Measurements from ENCODE around the gene SLC12A8. TPM values are rescaled to one million over a fixed set of nuclear protein-coding genes. Genes with fewer than 3 reads are reported as not detected.

Gene SLC12A8
- total RNA-seq, 1 experiment from 2014 or later: 7.1 TPM

GRCh38 chr3:125072749-125073389 is 139.7 kb downstream of the SLC12A8 start:
- H3K9me3 ChIP-seq (ENCODE audit: low read depth, low read length, poor library complexity, severe bottlenecking): no peaks in the 10 kb centered on the region
- H3K36me3 ChIP-seq (ENCODE audit: insufficient read depth, low read length, poor library complexity, severe bottlenecking): no peaks in the 10 kb centered on the region
- no peak for TF ChIP-seq EZH2 (IDR thresholded peaks at IDR 0.05; ENCODE audit: borderline replicate concordance, low read depth, low read length, poor library complexity, severe bottlenecking)
- no peak for TF ChIP-seq CTCF (conservative IDR thresholded peaks at IDR 0.05; ENCODE audit: low read depth, low read length)
- POLR2A ChIA-PET (ENCODE audit: low non-redundant PET): no interaction called here
- intact Hi-C loops (cut with micrococcal nuclease; ENCODE audit: unreplicated experiment): no loop called here
- BruUV-seq (replicated peaks): no TSS peak
- no peaks in the 10 kb centered on the region for H3K4me1 ChIP-seq (ENCODE audit: insufficient read depth, low read length, poor library complexity, severe bottlenecking)
- no peaks in the 10 kb centered on the region for H3K27me3 ChIP-seq (replicated peaks; ENCODE audit: insufficient read depth, low read depth, low read length, poor library complexity)
- no peak overlapping the region for H3K27ac ChIP-seq (ENCODE audit: low read depth, low read length, poor library complexity, severe bottlenecking)
- CTCF ChIA-PET: no interaction called here
- DNase-seq (ENCODE audit: low spot score): no peak
- H3K4me3 ChIP-seq (ENCODE audit: low read depth, low read length, poor library complexity, severe bottlenecking): no peak overlapping the region

GRCh38 chr3:125072301-125072700 is 140.2 kb downstream of the SLC12A8 start:
- H3K27me3 ChIP-seq (replicated peaks; ENCODE audit: insufficient read depth, low read depth, low read length, poor library complexity): no peaks in the 10 kb centered on the region
- H3K4me1 ChIP-seq (ENCODE audit: insufficient read depth, low read length, poor library complexity, severe bottlenecking): no peaks in the 10 kb centered on the region
- no peaks in the 10 kb centered on the region for H3K36me3 ChIP-seq (ENCODE audit: insufficient read depth, low read length, poor library complexity, severe bottlenecking)
- ChIA-PET CTCF (no interaction called here), POLR2A (ENCODE audit: low non-redundant PET) (no interaction called here)
- no peak overlapping the region for H3K4me3 ChIP-seq (ENCODE audit: low read depth, low read length, poor library complexity, severe bottlenecking)
- no peak for DNase-seq (ENCODE audit: low spot score)
- H3K27ac ChIP-seq (ENCODE audit: low read depth, low read length, poor library complexity, severe bottlenecking): no peak overlapping the region
- intact Hi-C loops (cut with micrococcal nuclease; ENCODE audit: unreplicated experiment): no loop called here
- TF ChIP-seq EZH2 (IDR thresholded peaks at IDR 0.05; ENCODE audit: borderline replicate concordance, low read depth, low read length, poor library complexity, severe bottlenecking) (no peak), CTCF (conservative IDR thresholded peaks at IDR 0.05; ENCODE audit: low read depth, low read length) (no peak)
- BruUV-seq (replicated peaks): no TSS peak
- no peaks in the 10 kb centered on the region for H3K9me3 ChIP-seq (ENCODE audit: low read depth, low read length, poor library complexity, severe bottlenecking)

- intact Hi-C loops (cut with micrococcal nuclease; ENCODE audit: unreplicated experiment): no loop called here
- CTCF ChIA-PET: no interaction called here
- no TSS peak for BruUV-seq (replicated peaks)
- TF ChIP-seq EZH2 (IDR thresholded peaks at IDR 0.05; ENCODE audit: borderline replicate concordance, low read depth, low read length, poor library complexity, severe bottlenecking) (no peak), CTCF (conservative IDR thresholded peaks at IDR 0.05; ENCODE audit: low read depth, low read length) (no peak)
- no peaks in the 10 kb centered on the region for H3K27me3 ChIP-seq (replicated peaks; ENCODE audit: insufficient read depth, low read depth, low read length, poor library complexity)
- no peaks in the 10 kb centered on the region for H3K4me1 ChIP-seq (ENCODE audit: insufficient read depth, low read length, poor library complexity, severe bottlenecking)
- H3K27ac ChIP-seq (ENCODE audit: low read depth, low read length, poor library complexity, severe bottlenecking): no peak overlapping the region
- POLR2A ChIA-PET (ENCODE audit: low non-redundant PET): no interaction called here
- no peak for DNase-seq (ENCODE audit: low spot score)
- H3K36me3 ChIP-seq (ENCODE audit: insufficient read depth, low read length, poor library complexity, severe bottlenecking): no peaks in the 10 kb centered on the region
- no peak overlapping the region for H3K4me3 ChIP-seq (ENCODE audit: low read depth, low read length, poor library complexity, severe bottlenecking)
- no peaks in the 10 kb centered on the region for H3K9me3 ChIP-seq (ENCODE audit: low read depth, low read length, poor library complexity, severe bottlenecking)
Observed at GRCh38 chr3:125069968-125070745, 142.4 kb downstream of the SLC12A8 start.
